ENCODE data around the gene ART5.

DNA sequence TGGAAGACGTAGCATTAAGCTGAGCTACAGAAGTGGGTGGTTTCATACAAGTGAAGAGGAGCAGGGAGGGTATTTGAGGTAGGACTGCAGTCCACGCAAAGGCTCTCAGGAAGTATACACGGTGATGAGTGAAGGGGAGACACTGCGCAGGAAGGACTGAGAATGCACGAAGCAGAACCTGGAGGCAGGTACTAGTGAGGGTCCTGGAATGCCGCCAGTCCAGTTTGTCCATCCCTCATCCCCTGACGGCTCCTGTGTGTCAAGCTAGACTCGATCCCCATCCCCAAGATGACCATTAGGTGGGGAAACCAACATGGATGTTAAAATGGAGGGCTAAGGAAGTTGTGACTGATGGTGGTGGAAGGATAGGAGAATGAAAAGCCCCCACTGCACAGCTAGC, 23.8 kb downstream of the ART5 start:
- no peak for TF ChIP-seq POLR2A (IDR thresholded peaks at IDR 0.05)
- TF ChIP-seq, protein P1, sequence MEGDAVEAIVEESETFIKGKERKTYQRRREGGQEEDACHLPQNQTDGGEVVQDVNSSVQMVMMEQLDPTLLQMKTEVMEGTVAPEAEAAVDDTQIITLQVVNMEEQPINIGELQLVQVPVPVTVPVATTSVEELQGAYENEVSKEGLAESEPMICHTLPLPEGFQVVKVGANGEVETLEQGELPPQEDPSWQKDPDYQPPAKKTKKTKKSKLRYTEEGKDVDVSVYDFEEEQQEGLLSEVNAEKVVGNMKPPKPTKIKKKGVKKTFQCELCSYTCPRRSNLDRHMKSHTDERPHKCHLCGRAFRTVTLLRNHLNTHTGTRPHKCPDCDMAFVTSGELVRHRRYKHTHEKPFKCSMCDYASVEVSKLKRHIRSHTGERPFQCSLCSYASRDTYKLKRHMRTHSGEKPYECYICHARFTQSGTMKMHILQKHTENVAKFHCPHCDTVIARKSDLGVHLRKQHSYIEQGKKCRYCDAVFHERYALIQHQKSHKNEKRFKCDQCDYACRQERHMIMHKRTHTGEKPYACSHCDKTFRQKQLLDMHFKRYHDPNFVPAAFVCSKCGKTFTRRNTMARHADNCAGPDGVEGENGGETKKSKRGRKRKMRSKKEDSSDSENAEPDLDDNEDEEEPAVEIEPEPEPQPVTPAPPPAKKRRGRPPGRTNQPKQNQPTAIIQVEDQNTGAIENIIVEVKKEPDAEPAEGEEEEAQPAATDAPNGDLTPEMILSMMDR (IDR thresholded peaks at IDR 0.05) = no peak
